ENCODE measurements around the gene TMEM248. TPM values are rescaled to one million over a fixed set of nuclear protein-coding genes. Genes with fewer than 3 reads are reported as not detected.

Gene TMEM248
- total and polyA plus RNA-seq, 2 of the 8 experiments (the other 6 are each of a cell fraction or from before 2014, with no cell fraction given) = 63.6 to 126 TPM

DNA sequence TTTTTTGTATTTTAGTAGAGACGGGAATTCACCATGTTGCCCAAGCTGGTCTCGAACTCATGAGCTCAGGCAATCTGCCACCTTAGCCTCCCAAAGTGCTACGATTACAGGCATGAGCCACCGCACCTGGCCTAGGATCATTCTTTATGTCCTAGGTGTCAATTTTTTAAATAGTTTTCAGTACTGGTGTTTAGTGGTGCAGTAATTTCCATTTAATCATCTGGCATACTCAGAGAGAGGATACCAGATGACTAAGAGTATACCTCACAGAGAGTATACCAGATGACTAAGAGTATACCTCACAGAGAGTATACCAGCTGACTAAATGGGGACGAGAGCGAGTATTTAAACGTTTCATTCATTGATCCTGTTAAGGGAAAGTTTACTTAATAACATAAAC lies 37.3 kb upstream of the TMEM248 start (continued):
- TF ChIP-seq, protein P1, sequence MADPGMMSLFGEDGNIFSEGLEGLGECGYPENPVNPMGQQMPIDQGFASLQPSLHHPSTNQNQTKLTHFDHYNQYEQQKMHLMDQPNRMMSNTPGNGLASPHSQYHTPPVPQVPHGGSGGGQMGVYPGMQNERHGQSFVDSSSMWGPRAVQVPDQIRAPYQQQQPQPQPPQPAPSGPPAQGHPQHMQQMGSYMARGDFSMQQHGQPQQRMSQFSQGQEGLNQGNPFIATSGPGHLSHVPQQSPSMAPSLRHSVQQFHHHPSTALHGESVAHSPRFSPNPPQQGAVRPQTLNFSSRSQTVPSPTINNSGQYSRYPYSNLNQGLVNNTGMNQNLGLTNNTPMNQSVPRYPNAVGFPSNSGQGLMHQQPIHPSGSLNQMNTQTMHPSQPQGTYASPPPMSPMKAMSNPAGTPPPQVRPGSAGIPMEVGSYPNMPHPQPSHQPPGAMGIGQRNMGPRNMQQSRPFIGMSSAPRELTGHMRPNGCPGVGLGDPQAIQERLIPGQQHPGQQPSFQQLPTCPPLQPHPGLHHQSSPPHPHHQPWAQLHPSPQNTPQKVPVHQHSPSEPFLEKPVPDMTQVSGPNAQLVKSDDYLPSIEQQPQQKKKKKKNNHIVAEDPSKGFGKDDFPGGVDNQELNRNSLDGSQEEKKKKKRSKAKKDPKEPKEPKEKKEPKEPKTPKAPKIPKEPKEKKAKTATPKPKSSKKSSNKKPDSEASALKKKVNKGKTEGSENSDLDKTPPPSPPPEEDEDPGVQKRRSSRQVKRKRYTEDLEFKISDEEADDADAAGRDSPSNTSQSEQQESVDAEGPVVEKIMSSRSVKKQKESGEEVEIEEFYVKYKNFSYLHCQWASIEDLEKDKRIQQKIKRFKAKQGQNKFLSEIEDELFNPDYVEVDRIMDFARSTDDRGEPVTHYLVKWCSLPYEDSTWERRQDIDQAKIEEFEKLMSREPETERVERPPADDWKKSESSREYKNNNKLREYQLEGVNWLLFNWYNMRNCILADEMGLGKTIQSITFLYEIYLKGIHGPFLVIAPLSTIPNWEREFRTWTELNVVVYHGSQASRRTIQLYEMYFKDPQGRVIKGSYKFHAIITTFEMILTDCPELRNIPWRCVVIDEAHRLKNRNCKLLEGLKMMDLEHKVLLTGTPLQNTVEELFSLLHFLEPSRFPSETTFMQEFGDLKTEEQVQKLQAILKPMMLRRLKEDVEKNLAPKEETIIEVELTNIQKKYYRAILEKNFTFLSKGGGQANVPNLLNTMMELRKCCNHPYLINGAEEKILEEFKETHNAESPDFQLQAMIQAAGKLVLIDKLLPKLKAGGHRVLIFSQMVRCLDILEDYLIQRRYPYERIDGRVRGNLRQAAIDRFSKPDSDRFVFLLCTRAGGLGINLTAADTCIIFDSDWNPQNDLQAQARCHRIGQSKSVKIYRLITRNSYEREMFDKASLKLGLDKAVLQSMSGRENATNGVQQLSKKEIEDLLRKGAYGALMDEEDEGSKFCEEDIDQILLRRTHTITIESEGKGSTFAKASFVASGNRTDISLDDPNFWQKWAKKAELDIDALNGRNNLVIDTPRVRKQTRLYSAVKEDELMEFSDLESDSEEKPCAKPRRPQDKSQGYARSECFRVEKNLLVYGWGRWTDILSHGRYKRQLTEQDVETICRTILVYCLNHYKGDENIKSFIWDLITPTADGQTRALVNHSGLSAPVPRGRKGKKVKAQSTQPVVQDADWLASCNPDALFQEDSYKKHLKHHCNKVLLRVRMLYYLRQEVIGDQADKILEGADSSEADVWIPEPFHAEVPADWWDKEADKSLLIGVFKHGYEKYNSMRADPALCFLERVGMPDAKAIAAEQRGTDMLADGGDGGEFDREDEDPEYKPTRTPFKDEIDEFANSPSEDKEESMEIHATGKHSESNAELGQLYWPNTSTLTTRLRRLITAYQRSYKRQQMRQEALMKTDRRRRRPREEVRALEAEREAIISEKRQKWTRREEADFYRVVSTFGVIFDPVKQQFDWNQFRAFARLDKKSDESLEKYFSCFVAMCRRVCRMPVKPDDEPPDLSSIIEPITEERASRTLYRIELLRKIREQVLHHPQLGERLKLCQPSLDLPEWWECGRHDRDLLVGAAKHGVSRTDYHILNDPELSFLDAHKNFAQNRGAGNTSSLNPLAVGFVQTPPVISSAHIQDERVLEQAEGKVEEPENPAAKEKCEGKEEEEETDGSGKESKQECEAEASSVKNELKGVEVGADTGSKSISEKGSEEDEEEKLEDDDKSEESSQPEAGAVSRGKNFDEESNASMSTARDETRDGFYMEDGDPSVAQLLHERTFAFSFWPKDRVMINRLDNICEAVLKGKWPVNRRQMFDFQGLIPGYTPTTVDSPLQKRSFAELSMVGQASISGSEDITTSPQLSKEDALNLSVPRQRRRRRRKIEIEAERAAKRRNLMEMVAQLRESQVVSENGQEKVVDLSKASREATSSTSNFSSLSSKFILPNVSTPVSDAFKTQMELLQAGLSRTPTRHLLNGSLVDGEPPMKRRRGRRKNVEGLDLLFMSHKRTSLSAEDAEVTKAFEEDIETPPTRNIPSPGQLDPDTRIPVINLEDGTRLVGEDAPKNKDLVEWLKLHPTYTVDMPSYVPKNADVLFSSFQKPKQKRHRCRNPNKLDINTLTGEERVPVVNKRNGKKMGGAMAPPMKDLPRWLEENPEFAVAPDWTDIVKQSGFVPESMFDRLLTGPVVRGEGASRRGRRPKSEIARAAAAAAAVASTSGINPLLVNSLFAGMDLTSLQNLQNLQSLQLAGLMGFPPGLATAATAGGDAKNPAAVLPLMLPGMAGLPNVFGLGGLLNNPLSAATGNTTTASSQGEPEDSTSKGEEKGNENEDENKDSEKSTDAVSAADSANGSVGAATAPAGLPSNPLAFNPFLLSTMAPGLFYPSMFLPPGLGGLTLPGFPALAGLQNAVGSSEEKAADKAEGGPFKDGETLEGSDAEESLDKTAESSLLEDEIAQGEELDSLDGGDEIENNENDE (IDR thresholded peaks at IDR 0.05; ENCODE audit: insufficient replicate concordance, low read length) = no peak
- TF ChIP-seq PHF8 (conservative IDR thresholded peaks at IDR 0.05; ENCODE audit: low read depth, low read length) (no peak), CHD2 (IDR thresholded peaks at IDR 0.05; ENCODE audit: low read length) (no peak), RBBP5 (IDR thresholded peaks at IDR 0.05; ENCODE audit: borderline replicate concordance, low read depth, low read length) (no peak), SUZ12 (IDR thresholded peaks at IDR 0.05; ENCODE audit: low read length) (no peak), POU5F1 (IDR thresholded peaks at IDR 0.05; ENCODE audit: low read depth, low read length) (no peak), JUN (IDR thresholded peaks at IDR 0.05; ENCODE audit: low read depth, low read length) (no peak), GTF2F1 (IDR thresholded peaks at IDR 0.05; ENCODE audit: borderline replicate concordance, low read depth, low read length) (no peak), BACH1 (IDR thresholded peaks at IDR 0.05; ENCODE audit: low read length) (no peak)
- TF ChIP-seq, protein P2, sequence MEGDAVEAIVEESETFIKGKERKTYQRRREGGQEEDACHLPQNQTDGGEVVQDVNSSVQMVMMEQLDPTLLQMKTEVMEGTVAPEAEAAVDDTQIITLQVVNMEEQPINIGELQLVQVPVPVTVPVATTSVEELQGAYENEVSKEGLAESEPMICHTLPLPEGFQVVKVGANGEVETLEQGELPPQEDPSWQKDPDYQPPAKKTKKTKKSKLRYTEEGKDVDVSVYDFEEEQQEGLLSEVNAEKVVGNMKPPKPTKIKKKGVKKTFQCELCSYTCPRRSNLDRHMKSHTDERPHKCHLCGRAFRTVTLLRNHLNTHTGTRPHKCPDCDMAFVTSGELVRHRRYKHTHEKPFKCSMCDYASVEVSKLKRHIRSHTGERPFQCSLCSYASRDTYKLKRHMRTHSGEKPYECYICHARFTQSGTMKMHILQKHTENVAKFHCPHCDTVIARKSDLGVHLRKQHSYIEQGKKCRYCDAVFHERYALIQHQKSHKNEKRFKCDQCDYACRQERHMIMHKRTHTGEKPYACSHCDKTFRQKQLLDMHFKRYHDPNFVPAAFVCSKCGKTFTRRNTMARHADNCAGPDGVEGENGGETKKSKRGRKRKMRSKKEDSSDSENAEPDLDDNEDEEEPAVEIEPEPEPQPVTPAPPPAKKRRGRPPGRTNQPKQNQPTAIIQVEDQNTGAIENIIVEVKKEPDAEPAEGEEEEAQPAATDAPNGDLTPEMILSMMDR (IDR thresholded peaks at IDR 0.05; ENCODE audit: control extremely low read depth in 1 of 3, insufficient read depth in 1 of 3, low read depth in 1 of 3, low read length in 3 of 3) = no peak

Measured in H1 (cell line).